HG03469 (cell line): ENCODE results near the gene DTL.

Source experiments
- ATAC-seq: cut with Tn5 transposase; IDR thresholded peaks from one replicate; pipeline ENCODE4 v1.9.1; 2021; ENCODE audit warnings: mild to moderate bottlenecking, moderate library complexity, moderate number of reproducible peaks; ENCODE audit not compliant: unreplicated experiment

The DTL gene

DNA sequence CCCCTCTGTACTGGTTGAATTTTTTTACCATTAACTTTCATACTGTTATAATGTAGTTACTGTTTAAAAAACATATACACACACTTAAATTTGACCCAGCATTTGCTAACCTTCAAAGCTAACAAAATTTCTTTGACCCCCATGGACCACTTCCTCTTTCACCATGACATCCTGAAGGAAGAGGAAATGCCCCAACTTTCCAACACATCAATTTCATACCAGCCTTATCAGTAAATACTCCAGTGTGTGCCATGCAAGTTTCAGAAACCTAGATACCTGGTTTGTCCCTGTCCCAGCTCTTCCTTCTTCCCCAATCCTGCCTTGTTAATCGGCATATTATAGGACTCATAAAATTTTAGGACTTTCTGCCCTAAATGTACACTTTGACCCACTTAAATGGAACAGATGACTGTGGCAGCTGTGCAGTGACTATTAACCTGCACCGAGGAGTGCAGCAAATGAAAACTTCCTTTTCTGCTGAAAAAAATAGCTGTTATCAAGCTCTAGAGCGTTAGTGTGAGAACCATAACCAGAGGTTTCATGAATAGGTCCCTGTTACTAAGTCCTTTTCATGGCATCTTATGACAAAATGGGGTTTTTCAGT is 54.1 kb downstream of the DTL start:
- no peak for ATAC-seq

DNA sequence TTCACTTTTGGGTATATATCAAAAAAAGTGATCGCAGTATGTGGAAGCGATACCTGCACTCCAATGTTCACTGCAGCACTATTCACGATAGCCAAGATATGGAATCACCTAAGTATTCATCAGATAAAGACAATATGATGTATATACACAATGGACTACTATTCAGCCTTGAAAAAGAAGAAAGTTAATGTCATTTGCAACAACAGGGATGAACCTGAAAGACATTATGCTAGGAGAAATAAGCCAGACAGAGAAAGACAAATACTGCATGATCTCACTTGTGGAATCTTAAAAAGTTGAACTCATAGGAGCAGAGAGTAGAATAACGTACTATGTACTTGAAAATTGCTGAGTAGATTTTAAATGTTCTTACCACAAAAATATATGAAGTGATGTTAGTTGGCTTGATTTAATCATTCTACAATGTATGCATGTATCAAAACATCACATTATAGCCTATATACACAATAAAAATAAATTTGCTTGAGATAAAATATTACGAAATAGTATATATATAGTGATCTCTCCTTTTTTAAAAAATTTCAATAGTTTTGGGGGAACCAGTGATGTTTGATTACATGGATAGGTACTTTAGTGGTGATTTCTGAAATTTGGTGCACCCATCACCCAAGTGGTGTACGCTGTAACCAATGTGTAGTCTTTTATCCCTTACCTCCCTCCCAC is 56.0 kb downstream of the DTL start:
- ATAC-seq: no peak

DNA sequence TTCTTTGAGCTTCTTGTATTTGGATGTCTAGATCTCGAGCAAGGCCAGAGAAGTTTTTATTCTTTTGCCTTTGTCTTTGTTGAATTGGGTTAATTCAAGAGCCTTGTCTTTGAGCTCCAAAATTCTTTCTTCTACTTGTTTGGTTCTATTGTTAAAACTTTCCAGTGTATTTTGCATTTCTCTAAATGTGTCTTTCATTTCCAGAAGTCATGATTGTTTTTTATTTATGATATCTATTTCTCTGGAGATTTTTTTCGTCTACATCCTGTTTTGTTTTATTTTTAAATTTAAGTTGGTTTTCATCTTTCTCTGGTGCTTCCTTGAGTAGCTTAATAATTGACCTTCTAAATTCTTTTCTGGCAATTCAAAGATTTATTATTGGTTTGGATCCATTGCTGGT is 61.8 kb downstream of the DTL start:
- ATAC-seq: no peak

DNA sequence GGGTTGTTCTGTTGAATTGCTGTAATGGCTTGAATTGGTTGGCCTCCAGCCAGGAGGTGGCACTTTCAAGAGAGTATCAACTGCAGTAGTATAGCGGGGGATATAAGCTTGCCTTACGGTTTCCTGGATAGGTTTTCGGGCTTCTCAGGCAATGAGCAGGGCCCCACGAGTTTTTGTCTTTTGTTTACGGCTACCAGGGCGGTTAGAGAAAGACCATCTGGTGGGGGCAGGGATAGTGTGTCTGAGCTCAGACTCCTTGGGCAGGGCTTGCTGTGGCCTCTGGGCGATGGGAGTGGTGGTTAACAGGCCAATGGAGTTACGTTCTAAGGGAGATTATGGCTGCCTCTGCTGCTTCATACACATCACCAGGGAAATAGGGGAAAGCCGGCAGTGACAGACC is 62.8 kb downstream of the DTL start:
- no peak for ATAC-seq

DNA sequence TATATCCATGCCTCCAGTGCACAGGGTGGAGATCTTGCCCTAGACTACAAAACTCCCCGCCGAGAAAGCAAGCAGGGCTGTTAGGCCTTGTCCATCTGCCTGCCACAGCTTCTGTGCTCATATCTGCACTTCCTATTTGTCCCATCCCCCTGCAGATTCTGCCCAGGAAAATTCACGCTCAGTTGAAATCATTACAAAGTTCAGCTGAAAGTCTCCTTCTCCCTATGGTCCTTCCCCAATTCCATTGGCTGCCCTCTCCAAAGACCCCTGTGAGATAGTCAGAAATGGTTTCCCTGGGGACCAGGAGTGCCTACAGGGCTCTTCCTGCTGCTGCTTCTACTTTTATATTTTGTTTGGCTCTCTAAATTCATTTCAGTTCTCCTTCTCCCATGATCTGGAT is 63.2 kb downstream of the DTL start:
- ATAC-seq: no peak

DNA sequence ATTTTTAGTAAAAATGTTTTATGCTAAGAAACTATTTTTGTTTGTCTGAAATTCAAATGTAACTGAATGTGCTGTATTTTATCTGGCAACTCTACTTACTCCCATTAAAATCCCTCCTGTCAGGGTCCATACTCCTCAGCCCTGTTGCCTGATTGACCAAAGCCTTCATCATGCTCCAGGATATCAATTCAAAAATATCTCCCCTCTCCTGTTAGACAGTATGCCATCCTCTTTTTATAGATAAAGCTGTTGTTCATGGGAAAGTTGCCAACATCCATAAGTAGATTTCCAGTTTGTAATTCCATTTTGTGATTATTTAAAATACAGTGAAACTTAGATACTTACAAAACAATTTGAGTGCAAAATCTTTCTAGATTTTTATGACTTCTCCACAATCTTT is 65.7 kb downstream of the DTL start:
- no peak for ATAC-seq

DNA sequence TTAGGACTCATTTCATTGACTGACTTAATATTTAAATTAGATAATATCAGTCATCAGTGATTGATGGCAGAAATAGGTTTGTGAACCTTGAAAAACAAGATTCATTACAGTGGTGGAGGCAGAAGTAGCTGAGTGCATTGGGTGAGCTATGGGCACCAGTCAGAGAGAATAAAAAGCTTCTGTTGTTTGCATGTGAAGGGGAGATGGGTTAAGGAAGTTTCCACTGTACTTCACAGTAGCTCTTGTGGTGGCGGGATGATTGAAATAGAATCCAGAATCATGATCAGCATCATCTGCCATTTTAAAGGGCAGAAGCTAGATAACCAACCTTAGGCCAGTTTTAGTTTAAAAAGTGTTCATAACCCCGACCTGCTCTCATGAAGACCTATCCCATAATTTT is 66.2 kb downstream of the DTL start:
- no peak for ATAC-seq

DNA sequence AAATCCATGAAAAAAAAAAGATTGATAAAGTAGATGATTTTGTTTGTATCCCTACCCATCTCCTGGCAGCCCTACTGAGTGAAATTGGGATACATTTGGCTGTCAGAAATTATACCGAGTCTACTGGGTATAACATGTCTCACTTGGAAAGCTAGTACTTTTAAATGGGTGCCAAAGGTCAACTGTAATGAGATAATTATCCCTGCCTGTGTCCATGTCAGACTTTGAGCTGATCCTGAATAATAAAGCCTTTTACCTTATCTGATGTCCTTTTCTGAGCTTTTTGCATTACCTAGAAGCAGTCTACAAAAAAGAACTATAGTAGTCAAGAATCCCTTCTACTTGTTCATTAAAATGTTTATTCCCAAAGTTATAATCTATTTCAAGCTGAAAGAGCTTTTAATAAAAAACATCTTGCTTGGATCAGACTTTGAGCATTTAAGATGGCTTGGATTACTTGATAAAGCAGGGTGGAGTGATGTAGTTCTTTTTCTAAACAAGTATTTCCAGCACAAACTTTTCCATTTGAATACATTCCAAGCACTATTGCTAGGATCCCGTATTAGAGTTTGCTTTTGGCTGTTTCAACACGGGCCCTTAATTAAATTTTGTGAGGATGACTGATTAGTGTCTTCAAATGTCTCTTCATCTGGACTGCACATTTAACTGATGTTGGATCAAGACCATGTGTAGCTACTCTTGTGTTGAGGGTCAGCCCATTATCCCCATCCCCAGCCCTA is 69.2 kb downstream of the DTL start:
- ATAC-seq: no peak

DNA sequence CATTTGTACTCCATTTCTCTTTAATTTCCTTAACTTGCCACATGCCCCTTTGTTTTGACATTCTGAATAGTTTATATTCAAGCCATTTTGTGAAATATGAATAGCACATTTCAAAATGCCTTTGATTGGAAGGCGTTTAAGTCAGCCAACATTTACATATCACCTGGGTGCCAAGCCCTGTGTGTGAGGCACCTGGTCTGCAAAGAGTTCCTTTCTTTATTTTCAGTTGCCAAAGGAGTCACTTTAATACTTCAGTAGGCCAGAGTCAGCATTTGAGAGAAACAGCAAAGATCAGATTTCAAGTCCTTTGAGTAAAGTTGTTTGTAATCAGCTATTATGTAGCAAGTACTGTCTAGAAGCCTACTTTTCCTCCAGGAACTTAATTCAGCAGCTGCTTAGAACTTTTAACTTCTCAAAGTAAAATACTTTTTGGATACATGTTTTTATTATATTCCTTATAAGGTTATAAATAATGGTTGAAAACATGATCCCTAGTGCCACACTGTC is 70.8 kb downstream of the DTL start:
- ATAC-seq: no peak

DNA sequence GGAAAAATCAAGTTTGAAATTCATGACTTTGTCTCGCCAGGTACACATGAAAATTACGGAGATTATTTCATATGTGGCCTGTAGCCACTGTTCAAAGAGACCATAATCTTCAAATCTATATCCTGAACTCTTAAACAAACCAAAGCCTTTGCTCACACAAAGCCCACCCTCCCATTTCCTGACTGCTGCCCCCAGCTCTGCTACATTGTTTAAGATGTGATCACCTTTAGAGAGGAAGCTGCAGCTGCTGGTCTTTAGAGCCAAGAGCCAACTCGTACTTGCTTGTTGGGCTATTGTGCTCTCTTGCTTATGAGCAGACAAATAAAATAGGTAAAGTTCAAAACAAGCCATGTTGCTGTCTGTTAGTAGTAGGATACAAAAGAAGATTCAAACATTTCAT is 71.9 kb downstream of the DTL start:
- no peak for ATAC-seq

DNA sequence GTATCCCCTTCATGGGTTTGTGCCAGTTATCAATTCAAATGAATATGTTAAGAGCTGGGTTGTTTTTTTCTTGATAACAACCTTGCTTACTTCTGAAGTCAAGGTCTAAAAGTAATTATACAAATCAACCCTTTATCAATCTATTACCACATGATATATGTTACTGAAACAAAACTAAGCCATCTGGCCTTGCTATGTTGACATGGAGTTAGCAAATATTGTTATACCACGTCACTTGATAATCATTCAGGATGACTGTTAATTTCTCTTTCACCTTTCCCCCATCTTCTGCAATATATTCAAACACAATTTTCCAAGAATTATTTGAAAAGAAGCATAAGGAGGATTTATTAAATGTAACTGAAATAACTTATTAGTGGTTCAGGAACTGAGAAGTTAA is 72.6 kb downstream of the DTL start:
- ATAC-seq: no peak

DNA sequence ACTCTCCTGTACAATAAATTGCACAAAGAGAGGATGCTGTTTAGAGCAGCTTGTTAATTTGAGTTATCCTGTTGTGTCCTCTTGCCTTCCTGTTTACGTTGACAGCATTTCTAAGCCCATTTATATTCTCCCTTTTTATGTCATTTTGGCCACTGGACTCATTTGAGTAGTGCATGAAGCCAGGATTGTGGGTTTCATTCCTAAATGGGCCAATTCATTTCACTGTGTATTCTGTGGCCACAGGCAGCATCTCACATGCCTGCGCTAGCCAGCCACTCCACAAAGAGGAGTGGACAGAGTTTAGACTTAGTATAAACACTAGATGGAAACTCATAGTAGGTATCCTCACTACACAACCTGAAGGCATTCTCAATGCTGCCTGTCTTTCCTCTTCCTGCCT is 73.4 kb downstream of the DTL start:
- no peak for ATAC-seq

DNA sequence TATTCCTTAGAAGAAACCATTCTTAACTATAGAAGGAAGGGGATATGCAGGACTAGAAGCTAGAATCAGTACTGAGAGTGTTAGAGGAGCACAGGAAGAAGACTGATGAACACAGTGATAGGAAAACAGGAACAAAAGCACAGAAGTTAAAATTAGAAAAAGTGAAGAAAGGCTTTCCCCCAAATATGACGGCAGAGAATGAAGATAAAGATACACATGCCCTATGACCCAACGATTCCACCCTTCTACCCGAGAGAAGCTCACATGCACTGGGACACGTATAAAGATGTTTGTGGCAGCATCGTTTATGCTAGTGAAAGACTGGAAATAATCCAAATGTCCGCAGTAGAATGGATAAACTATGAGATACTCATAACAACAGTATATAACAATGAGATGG is 74.2 kb downstream of the DTL start:
- no peak for ATAC-seq

DNA sequence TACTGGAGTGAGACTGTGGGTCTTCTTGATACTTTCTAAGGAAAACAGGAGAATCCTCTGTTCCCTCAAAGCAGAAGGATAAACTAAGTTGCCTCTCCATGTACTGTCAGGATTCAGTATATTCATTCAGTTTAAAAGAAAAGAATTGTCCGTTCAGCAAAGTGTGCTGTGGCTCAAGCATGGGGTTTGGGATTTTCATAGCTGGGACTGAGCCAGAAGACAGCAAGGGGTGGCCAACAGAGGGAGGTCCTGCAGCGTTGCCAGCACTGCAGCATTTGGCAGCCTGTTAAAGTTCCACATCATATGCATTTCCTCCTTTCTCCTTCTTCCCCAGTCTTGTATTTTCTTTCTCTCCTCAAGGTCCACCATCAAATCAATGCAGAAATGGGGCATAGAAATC is 75.1 kb downstream of the DTL start:
- ATAC-seq: no peak

DNA sequence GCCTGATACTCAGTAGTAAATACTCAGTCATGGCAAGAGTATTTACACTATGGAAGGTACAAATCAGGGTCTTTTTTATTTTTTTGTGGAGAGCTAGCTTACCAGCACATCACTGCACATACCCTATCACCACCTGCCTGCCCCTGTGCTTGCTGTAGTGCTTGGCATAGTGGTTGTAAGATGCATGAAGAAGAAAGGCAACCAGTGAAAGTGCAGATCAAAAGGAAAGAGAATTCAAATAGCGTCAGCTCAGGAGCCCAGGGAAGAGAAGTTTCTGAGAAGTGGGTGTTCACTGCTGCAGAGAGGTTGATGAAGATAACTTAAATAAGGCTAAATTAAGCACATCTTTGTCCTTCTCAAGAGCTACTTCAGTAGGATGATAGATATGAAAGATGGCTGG is 76.0 kb downstream of the DTL start:
- no peak for ATAC-seq

DNA sequence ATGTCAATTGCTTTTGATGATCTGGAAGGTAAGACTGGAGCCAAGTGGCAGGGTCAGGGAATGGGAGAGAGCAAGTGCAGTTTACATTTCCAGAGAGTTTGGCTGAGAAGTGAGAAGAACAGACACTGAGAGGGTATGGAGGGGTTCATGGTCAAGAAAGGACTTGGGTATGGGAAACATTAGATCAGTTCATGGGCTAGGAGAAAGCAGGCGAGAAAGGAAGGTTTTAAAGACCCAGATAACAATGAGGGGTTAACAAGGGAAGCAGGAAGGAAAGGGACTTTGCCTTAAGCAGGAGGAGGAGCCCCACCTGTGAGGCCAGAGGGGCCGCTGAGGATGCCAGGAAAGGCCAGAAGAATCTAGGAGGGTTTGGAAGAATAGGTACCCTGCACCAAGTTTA is 78.2 kb downstream of the DTL start:
- ATAC-seq: no peak

DNA sequence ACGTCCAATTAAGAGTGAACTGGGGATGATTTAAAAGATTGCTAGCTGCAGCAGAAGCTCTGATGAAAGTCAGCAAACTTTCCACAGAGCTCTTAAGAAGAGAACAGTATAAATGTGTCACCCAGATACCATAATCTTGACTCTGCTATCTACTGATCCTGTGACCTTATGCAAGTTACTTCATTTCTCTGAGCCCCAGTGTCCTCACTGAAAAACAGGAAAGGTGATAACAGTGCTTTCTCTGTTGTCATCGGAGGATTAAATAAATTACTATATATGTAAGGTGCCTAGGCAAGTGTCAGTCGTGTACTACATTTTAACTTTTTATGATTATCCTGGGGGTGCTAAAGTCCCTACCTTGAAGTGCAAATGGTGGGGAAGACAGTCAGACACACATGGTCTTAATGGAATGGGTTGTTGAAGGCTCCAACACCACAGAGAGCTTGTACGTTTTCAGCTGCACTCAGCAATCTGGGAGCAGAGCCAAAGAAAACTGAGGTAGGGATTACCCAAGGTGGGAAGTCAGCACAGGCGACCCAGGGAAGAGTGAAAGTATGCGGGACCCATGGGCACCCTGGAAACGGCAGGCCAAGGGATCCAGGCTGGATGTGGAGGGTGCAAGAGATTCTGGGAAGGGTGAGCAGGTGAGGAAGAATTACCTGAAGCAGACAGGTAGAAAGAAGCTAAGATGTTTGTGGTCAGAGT is 82.8 kb downstream of the DTL start:
- no peak for ATAC-seq

DNA sequence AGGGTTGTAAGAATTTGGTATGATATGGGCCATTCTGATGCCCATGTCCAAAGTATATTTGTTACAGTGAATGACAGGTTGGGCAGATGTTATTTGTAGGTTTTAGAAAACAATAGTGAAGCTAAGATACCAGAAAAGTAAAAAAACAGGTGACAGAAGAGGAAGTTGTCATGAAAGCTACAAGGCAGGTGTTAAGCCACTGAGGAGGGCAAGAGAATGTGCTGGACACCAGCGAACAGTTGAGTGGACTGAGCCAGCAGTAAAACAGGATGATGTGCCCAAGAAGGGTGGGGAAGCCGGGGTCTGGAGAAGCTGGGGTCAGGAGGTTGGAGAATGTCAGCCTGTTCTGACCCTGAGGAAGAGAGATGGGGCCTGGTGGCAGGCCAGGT is 83.3 kb downstream of the DTL start:
- no peak for ATAC-seq

DNA sequence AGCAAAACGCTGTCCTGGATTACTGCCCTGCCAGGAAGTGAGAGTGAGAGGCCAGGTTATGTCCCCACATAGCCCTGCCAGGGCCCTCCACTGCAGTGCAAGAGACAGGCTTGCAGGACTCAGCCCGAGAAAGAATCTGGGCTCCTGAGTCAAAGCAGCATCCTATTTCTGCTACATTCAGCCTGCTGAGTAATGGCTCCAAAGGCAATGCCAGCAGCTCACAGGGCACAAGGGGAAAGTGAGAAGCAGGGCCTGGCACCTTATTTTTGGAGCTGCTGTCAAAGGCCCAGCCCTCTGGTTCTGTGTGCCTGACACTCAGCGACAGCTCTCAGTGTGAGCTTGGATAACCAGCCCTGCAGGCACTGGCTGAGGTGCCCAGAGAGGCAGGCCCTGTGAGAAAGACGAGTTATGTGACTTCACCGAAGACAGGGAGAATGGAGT is 83.9 kb downstream of the DTL start:
- no peak for ATAC-seq

DNA sequence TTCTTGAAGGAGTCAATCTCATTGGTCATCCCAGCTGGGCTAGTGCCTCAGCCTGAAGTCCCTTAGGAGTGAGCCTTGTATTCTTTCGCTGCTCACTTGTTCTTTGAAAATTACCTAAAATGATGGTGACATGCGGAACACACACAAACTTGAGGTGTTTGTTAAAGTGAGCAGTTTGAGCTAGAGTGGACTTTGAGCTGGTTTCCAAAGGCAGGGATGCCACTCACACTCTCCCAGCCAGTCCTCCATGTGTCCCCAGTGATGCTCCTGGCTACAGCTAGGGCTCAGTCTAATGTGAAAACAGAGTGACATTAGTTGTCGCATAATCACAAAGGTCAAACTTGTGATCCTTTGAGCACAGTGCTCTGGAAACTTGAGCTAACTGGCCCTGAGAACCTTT is 84.3 kb downstream of the DTL start:
- ATAC-seq: no peak

DNA sequence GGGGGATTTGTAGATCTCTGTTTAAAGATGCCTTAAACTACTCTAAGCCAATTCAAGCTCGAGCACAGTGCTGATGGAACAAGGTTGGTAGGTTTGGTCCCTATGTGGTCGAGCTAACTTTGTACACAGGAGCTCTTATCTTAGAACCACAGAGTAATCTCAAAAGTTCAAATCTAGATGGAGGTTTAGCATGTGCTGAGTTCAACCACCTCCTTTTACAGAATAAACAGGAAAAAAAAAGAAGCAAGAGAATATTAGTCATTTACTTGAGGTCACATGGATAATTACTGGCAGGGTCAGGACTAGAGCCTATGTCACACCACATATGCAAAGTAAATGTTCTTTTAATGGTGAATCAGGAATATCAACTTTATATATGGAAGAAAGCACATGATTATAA is 86.2 kb downstream of the DTL start:
- ATAC-seq: no peak
